ENCODE measurements around the gene IL4.

The IL4 gene

GRCh38 chr5:132695956-132696355 lies 22.2 kb downstream of the IL4 start:
- no peak for DNase-seq (ENCODE audit: low read depth)

- DNase-seq (ENCODE audit: low read depth) = peak; percentile 74
Observed at GRCh38 chr5:132704875-132705274, 31.1 kb downstream of the IL4 start.

GRCh38 chr5:132708645-132709044 lies 34.9 kb downstream of the IL4 start:
- DNase-seq (ENCODE audit: low read depth) = no peak

- DNase-seq (ENCODE audit: low read depth) = peak; percentile 52
Observed at GRCh38 chr5:132714456-132715307, 40.9 kb downstream of the IL4 start.

- DNase-seq (ENCODE audit: low read depth) = no peak
Observed at GRCh38 chr5:132718544-132719312, 44.9 kb downstream of the IL4 start.

GRCh38 chr5:132725745-132726144 lies 52.0 kb downstream of the IL4 start:
- DNase-seq (ENCODE audit: low read depth) = no peak

- DNase-seq (ENCODE audit: low read depth) = no peak
Observed at GRCh38 chr5:132729896-132730295, 56.1 kb downstream of the IL4 start.
